GM12801 (cell line): ENCODE data around the gene GPC6.

Experiments
- CTCF ChIP-seq: IDR thresholded peaks from one replicate; pipeline ENCODE4 v1.5.1; 2011; ENCODE audit warnings: control low read depth; ENCODE audit not compliant: insufficient read length; ENCODE audit errors: extremely low read depth

GPC6 gene

DNA sequence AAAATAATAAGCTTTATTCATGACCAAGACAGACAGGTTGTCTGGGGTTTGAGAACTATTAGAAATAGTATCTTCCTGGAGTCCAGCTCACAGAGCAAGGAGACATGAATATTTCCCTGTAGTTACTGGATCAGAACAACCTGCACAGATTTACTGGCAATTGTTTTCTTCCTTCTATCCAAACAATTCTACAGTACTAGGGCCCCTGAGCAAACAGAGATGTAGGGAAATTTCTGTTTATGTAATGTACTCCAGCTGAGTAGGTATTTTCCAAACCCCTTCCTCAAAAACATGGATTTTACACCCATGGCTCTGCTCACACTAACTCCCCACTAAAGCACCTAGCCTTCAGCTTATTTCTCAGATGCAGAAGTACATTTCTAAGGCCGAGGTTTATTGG, 557.6 kb downstream of the GPC6 start:
- no peak for TF ChIP-seq CTCF

- TF ChIP-seq CTCF = no peak
These were observed 560.4 kb downstream of the GPC6 start for GRCh38 chr13:93786846-93787489.

- TF ChIP-seq CTCF = no peak
These were observed 561.8 kb downstream of the GPC6 start for GRCh38 chr13:93788456-93788855.

DNA sequence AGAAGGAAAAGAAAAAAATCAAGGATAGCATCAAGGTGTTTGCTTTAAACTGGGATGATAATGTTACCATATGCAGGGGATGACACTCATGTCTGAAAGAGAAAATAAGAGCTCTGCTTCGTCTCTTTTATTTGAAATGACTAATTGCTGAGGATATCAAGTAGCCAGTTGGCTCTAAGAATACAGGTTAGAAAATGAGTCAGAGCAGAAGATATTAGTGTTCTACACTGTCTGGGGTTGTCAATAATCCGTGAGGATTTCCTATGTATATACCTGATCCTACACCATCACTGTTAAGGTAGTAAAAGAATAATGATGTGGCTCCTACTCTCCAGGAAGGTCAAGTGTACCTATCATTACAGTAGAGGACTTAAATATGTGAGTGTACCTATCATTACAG, 562.5 kb downstream of the GPC6 start:
- no peak for TF ChIP-seq CTCF

DNA sequence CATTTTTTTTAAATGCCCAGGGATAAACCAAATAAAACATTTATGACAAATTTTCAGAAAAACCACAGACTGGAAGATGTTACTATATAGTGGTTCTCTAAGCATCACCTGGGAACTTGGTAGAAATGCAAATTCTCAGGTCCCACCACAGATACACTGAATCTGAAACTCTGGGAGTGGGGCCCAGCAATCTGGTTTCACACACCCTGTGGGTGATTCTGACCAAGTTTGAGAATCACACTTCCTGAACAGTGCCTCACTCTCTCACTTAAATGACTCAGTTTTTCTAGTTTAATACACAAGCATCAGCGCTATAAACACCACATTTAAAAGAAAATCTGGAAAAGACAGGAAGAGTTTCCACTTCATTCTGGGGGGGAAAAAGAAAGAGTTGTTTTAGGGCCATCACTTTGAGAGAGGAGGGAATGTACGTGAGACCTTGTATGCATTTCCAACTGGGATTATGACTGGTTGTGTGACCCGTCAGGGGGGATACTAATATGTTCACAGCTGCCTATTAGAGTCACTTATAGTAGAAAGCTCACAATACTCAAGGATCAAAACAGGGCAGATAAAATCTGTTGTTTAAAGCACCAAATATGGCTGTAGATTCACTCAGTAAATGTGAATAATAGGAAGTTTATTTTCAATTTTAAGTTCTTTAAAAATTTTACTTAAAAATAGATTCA, 567.7 kb downstream of the GPC6 start:
- TF ChIP-seq CTCF = no peak

DNA sequence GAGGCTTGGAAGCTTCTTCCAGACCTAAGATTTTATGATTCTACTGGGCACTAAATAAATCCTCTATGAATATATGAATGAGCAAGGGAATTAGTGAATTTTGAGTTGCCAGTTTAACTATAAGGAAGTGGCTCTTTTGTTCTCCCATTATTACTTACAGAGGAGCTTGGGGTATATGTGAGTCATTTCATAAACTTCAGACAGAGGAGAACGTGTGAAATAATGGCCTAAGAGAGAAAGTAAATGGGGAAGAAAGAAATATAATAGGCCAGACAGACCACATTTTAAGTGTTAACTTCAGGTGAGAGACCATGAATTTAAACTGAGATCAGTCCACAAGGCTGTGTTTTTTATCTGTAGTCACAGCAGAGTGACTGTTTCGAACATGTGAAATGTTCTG, 570.9 kb downstream of the GPC6 start:
- no peak for TF ChIP-seq CTCF

GRCh38 chr13:93800342-93800741, 573.7 kb downstream of the GPC6 start:
- no peak for TF ChIP-seq CTCF

DNA sequence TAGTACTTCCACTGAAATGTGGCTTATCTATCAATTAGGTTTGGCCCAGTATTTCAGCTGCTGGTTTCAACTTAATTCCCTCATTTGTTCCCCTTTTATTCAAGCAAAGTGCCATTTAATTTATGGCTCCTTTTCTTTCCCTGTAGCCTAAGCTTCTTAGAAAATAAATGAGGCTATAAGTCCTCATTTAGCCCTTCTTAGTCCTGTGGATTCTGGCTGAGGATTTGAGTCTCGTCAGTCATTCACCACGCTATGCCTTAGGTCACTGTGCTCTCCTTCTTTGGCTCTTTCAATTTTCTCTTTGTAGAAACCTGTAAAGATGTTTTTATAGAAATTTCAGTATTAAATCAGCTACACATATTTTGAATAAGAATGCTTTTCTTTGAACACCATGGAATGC, 579.1 kb downstream of the GPC6 start:
- TF ChIP-seq CTCF = no peak
